ENCODE data around the gene TGFBR2. TPM values are rescaled to one million over a fixed set of nuclear protein-coding genes. Genes with fewer than 3 reads are reported as not detected.

The TGFBR2 gene
- total RNA-seq, 2 donors from 2014 or later, result 53.0 to 69.6 TPM

- no peaks in the 10 kb centered on the region for H3K36me3 ChIP-seq
- 66% methylated on average over 7 of the region's 7 CpGs for WGBS
- no peaks in the 10 kb centered on the region for H3K9me3 ChIP-seq
- TF ChIP-seq CTCF (IDR thresholded peaks at IDR 0.05) (no peak), POLR2A (IDR thresholded peaks at IDR 0.05) (no peak), POLR2AphosphoS5 (IDR thresholded peaks at IDR 0.05) (no peak)
- no peak for DNase-seq (ENCODE audit: low spot score)
- no peaks in the 10 kb centered on the region for H3K4me1 ChIP-seq (replicated peaks)
- H3K27ac ChIP-seq, result no peak overlapping the region
- H3K27me3 ChIP-seq (replicated peaks; ENCODE audit: insufficient read depth), result no peaks in the 10 kb centered on the region
- H3K4me3 ChIP-seq, result no peak overlapping the region
- intact Hi-C loops (cut with DNase I), result no loop called here
Observed at GRCh38 chr3:30710017-30710416, 103.6 kb downstream of the TGFBR2 start.

GRCh38 chr3:30711151-30711550 lies 104.8 kb downstream of the TGFBR2 start:
- no peaks in the 10 kb centered on the region for H3K27me3 ChIP-seq (replicated peaks; ENCODE audit: insufficient read depth)
- TF ChIP-seq POLR2A (IDR thresholded peaks at IDR 0.05) (no peak), POLR2AphosphoS5 (IDR thresholded peaks at IDR 0.05) (no peak), CTCF (IDR thresholded peaks at IDR 0.05) (no peak)
- intact Hi-C loops (cut with DNase I), result no loop called here
- H3K9me3 ChIP-seq, result no peaks in the 10 kb centered on the region
- H3K4me3 ChIP-seq, result no peak overlapping the region
- H3K36me3 ChIP-seq, result no peaks in the 10 kb centered on the region
- H3K27ac ChIP-seq, result no peak overlapping the region
- no peak for DNase-seq (ENCODE audit: low spot score)
- H3K4me1 ChIP-seq (replicated peaks), result no peaks in the 10 kb centered on the region

- DNase-seq (ENCODE audit: low spot score), result no peak
- intact Hi-C loops (cut with DNase I), result no loop called here
- no peaks in the 10 kb centered on the region for H3K4me1 ChIP-seq (replicated peaks)
- no peaks in the 10 kb centered on the region for H3K9me3 ChIP-seq
- H3K27ac ChIP-seq, result no peak overlapping the region
- WGBS, result 79% methylated on average over 2 of the region's 2 CpGs
- no peak overlapping the region for H3K4me3 ChIP-seq
- no peaks in the 10 kb centered on the region for H3K27me3 ChIP-seq (replicated peaks; ENCODE audit: insufficient read depth)
- TF ChIP-seq POLR2A (IDR thresholded peaks at IDR 0.05) (no peak), CTCF (IDR thresholded peaks at IDR 0.05) (no peak), POLR2AphosphoS5 (IDR thresholded peaks at IDR 0.05) (no peak)
- H3K36me3 ChIP-seq, result no peaks in the 10 kb centered on the region
Observed at GRCh38 chr3:30711867-30712266, 105.5 kb downstream of the TGFBR2 start.

GRCh38 chr3:30712991-30713390 lies 106.6 kb downstream of the TGFBR2 start:
- TF ChIP-seq CTCF (IDR thresholded peaks at IDR 0.05) (no peak), POLR2A (IDR thresholded peaks at IDR 0.05) (no peak), POLR2AphosphoS5 (IDR thresholded peaks at IDR 0.05) (no peak)
- Histone ChIP-seq H3K9me3 (no peaks in the 10 kb centered on the region), H3K27ac (no peak overlapping the region), H3K4me1 (replicated peaks) (no peaks in the 10 kb centered on the region), H3K4me3 (no peak overlapping the region), H3K36me3 (no peaks in the 10 kb centered on the region), H3K27me3 (replicated peaks; ENCODE audit: insufficient read depth) (no peaks in the 10 kb centered on the region)
- intact Hi-C loops (cut with DNase I), result no loop called here
- DNase-seq (ENCODE audit: low spot score), result no peak
- 82% methylated on average over 4 of the region's 4 CpGs for WGBS

GRCh38 chr3:30713885-30714503 lies 107.6 kb downstream of the TGFBR2 start:
- TF ChIP-seq CTCF (IDR thresholded peaks at IDR 0.05), result no peak
- TF ChIP-seq POLR2AphosphoS5 (IDR thresholded peaks at IDR 0.05), result no peak
- TF ChIP-seq POLR2A (IDR thresholded peaks at IDR 0.05), result no peak
- H3K4me3 ChIP-seq, result no peak overlapping the region
- no peaks in the 10 kb centered on the region for H3K27me3 ChIP-seq (replicated peaks; ENCODE audit: insufficient read depth)
- no peaks in the 10 kb centered on the region for H3K9me3 ChIP-seq
- WGBS, result 100% methylated on average over 3 of the region's 3 CpGs
- no peaks in the 10 kb centered on the region for H3K36me3 ChIP-seq
- intact Hi-C loops (cut with DNase I), result no loop called here
- no peaks in the 10 kb centered on the region for H3K4me1 ChIP-seq (replicated peaks)
- DNase-seq (ENCODE audit: low spot score), result no peak
- no peak overlapping the region for H3K27ac ChIP-seq

Measured in prostate gland (tissue), 2 donors.